RWPE2 (cell line): ENCODE measurements around the gene KY.

ENCODE experiments used
- ATAC-seq: fragments of 200-7000 bp; cut with Tn5 transposase; 3 replicates; pipeline ENCODE4 v1.9.1; 2021; ENCODE audit warnings: low read depth
- DNase-seq: peaks from one replicate; pipeline ENCODE4 v3.0.0-alpha.2; 2020; ENCODE audit warnings: low spot score
- H3K27ac ChIP-seq: fragments of 450-650 bp; 2 replicates; pipeline ENCODE4 v1.5.1; 2017; ENCODE audit warnings: mild to moderate bottlenecking; ENCODE audit not compliant: poor library complexity, severe bottlenecking
- H3K27me3 ChIP-seq: fragments of 250-450 bp; sonication (Bioruptor Pico); 2 replicates; pipeline ENCODE4 v1.5.1; 2021; ENCODE audit warnings: mild to moderate bottlenecking, moderate library complexity; ENCODE audit not compliant: insufficient read depth, poor library complexity, severe bottlenecking
- H3K36me3 ChIP-seq: fragments of 250-450 bp; sonication (Bioruptor Pico); 2 replicates; pipeline ENCODE4 v1.5.1; 2020; ENCODE audit warnings: low read depth, mild to moderate bottlenecking, moderate library complexity
- H3K4me1 ChIP-seq: fragments of 250-450 bp; sonication (Bioruptor Pico); 2 replicates; pipeline ENCODE4 v1.5.1; 2021; ENCODE audit warnings: mild to moderate bottlenecking, moderate library complexity; ENCODE audit not compliant: insufficient read depth, poor library complexity, severe bottlenecking
- H3K4me3 ChIP-seq: fragments of 250-450 bp; sonication (Bioruptor Pico); 2 replicates; pipeline ENCODE4 v1.5.1; 2021; ENCODE audit warnings: mild to moderate bottlenecking, moderate library complexity; ENCODE audit not compliant: severe bottlenecking
- H3K9me3 ChIP-seq: fragments of 250-450 bp; sonication (Bioruptor Pico); 2 replicates; pipeline ENCODE4 v1.5.1; 2021; ENCODE audit warnings: mild to moderate bottlenecking, moderate library complexity; ENCODE audit not compliant: severe bottlenecking
- CTCF ChIP-seq: fragments of 450-650 bp; IDR thresholded peaks from one replicate; pipeline ENCODE4 v1.5.1; 2017; ENCODE audit warnings: mild to moderate bottlenecking, moderate library complexity; ENCODE audit not compliant: poor library complexity, severe bottlenecking

KY gene

GRCh38 chr3:134618478-134619300 is 32.1 kb downstream of the KY start:
- H3K36me3 ChIP-seq = no peaks in the 10 kb centered on the region
- DNase-seq (no peak), ATAC-seq (no peak)
- no peak overlapping the region for H3K27ac ChIP-seq
- H3K27me3 ChIP-seq = no peaks in the 10 kb centered on the region
- TF ChIP-seq CTCF = no peak
- H3K9me3 ChIP-seq = no peaks in the 10 kb centered on the region
- H3K4me1 ChIP-seq = no peaks in the 10 kb centered on the region
- no peak overlapping the region for H3K4me3 ChIP-seq

- H3K27ac ChIP-seq = no peak overlapping the region
- no peaks in the 10 kb centered on the region for H3K9me3 ChIP-seq
- no peak for ATAC-seq
- H3K4me1 ChIP-seq = no peaks in the 10 kb centered on the region
- no peaks in the 10 kb centered on the region for H3K27me3 ChIP-seq
- no peak overlapping the region for H3K4me3 ChIP-seq
- H3K36me3 ChIP-seq = no peaks in the 10 kb centered on the region
- TF ChIP-seq CTCF = no peak
- DNase-seq = no peak
Measured at GRCh38 chr3:134617608-134618477, 33.0 kb downstream of the KY start.

GRCh38 chr3:134615743-134616142 is 35.1 kb downstream of the KY start:
- ATAC-seq (no peak), DNase-seq (no peak)
- Histone ChIP-seq H3K9me3 (no peaks in the 10 kb centered on the region), H3K4me1 (no peaks in the 10 kb centered on the region), H3K27ac (no peak overlapping the region), H3K36me3 (no peaks in the 10 kb centered on the region), H3K27me3 (no peaks in the 10 kb centered on the region), H3K4me3 (no peak overlapping the region)
- TF ChIP-seq CTCF = no peak

GRCh38 chr3:134614955-134615354 is 35.9 kb downstream of the KY start:
- no peak for TF ChIP-seq CTCF
- DNase-seq (no peak), ATAC-seq (no peak)
- Histone ChIP-seq H3K4me3 (no peak overlapping the region), H3K9me3 (no peaks in the 10 kb centered on the region), H3K36me3 (no peaks in the 10 kb centered on the region), H3K27ac (no peak overlapping the region), H3K27me3 (no peaks in the 10 kb centered on the region), H3K4me1 (no peaks in the 10 kb centered on the region)
